HPDE6-E6E7 (cell line): ENCODE results near the gene SAMD1.

Experiments
- DNase-seq: peaks from one replicate; pipeline ENCODE4 v3.0.0; 2011; ENCODE audit warnings: missing footprints; ENCODE audit errors: extremely low spot score

Gene SAMD1

DNA sequence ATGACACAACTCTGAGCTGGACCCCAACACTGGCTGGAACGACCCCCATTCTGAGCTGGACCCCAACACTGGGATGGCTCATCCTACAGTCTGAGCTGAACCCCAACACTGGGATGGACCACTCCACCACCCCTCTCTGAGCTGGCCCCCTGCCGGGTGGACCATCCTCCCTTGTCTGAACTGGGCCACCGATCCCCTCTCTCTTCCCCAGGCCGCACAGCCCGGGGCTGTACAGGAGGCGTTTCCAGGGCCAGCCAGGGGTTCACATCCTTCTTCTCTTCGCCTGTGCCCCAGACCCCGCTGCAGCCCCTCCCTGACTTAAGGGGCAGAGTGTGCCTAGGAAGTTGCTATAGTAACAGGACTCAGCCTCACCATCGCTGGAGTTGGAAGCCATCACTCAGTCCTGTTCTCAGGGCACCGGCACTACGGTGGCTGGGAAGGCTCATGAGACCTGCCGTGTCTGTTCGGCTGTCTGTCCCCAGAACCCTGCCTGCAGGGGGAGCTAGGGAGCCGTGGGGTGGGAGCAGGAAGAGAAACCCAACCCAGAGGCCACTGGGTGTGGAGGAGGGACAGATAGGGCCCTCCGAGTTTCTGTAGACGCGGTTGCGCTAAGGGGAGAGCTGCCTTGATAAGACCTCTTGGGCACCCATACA is 23.3 kb upstream of the SAMD1 start:
- no peak for DNase-seq

DNA sequence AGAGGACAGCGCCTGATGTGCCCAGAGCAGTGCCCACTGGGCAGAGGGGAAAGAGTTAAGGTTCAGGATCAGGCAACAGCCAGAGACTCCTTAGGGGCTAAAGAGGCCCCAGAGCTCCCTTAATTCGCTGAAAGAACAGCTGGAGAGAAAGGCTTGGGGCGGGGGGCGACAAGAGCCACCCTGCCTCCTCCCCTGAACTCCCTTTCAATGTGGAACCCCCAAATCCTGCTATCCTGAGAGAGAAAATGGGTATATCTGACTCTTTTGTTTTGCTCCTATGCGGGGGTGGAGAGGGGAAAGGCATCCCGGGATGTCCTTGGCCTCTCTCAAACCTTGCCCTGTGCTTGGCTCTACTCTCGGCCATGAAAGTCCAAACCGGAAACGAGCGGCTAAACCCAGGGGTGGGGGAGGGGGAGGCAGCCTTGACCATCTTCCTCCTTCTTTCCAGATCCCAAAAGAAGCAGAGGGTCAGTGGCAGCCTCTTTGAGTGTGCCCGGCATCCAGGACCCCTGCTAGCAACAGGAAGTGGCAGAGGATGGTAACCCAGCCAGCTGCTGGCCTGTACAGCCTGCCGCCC is 22.3 kb upstream of the SAMD1 start:
- no peak for DNase-seq

DNA sequence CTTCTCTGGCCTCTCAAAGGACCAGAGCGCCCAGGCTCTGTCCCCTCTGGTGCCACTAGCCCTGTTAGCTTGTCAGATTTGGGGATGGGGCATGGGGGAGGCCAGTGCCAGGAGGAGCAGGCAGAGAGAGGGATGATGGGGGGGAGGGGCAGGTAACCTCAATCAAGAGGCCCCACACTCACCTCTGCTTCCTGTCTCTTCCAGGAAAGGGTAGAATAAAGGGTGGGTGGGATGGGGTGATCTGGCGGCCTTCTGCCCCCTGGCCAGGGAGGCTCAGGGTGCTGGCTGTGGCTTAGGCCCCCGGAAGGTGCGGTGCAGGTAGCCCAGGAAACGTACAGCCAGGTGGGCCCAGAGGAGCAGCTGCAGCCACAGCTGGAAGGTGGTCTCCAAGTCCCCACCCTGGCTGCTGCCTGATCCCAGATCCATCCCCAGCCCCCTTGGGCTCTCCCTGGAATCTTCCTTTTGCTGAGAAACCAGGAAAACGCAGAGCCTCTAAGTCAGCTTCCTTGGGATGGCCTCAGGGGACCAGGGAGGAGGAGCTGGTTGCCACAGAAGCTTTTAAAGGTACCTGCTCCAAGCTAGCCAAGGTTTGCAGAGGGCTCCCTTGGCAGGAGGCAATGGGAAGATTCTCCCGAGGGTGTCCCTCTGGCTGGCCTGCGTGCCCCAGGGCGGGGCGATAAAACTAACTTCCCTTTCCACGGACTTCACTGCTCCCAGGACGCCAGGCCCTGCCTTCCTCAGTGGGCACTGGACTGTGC is 21.7 kb upstream of the SAMD1 start:
- no peak for DNase-seq

DNA sequence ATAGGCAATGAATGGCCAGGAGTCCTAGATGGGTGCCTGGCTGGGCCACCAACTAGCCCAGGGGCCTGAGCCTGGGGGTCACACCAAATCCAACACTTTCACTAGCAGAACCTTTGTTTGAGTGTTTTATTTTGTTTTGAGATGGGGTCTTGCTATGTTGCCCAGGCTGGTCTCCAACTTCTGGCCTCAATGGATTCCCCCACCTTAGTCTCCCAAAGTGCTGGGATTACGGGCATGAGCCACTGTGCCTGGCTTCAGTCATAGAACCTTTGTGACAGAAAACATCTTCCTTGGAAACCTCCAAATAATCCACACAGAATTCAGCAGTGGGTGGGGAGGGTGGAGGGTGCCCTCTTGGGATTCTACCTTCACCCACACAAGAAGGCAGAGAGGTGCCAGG is 20.9 kb upstream of the SAMD1 start:
- DNase-seq: no peak

DNA sequence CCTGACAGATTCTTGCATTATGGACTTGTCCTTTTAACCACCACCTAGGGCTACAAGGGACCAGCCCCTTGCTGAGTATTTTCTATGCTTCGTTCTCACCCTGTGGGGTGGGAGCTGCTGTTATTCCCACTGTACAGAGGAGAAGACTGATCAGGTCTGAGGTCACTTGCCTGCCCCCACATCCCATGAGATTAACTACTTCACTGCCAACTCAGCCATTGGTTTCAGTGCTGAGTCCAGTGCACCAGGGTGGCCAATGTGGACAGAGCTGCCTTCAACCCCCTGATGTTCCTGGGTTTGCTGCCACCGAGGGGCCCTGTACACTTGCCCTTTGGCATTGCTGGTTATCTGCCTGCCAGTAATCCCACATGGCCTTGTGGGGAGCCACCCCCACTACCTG is 20.1 kb upstream of the SAMD1 start:
- DNase-seq: no peak

DNA sequence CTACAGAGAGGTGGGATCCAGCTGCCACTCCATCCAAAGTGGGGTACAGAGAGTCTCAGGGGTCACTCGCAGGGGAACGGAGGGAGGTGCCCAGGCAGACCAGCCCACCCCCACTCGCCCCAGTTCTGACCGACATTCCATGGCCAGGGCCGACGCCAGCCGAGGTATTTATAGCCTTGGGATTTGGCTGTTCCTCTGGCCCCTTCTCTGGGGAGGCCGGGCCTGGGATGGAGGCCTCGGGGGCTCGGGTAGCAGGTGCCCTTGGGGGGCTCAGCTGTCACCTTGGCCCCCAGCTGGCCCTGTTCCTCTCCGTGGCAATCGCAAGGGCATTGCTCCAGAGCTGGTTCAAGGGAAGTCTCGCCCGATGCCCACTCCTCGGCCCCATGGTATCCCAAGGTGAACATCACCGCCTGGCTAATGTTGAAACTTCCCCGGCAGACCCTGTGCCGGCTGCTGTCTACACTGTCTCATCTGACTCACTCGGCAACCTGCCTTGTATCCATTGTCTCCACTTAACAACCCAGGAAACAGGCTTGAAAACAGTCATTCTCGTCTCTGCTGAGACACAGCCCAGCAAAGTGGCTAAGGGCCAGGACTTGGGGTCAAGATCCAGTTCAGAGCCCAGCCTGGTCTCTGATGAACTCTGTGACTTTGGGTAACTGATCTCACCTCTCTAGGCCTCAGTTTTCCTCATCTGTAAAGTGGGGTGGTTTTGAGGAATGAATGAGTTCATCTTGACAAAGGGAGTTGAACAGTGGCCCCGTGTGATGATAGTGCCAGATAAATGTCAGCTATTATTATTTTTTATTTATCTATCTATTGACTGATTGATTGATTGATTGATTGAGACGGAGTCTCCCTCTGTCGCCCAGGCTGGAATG is 17.3 kb upstream of the SAMD1 start:
- no peak for DNase-seq

DNA sequence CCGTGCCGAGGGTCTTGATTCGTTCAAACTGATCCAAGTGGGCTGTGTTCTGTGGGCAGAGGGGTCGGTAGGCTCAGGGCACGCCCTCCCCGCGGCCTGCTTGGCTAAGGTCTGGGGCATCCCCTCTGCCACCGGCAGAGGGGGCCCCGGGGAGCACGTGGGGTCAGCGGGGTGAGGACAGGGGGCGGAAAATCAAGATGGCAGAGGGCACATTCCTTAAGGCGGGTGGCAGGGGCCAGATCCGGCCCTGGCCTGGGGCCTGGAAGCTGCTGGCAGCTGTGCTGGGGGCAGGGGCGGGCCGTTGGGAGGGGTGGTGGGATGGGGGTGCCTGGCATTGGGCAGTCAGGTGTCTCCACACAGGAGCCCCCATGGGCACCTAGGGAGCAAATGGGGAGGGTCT is 16.3 kb upstream of the SAMD1 start:
- no peak for DNase-seq

DNA sequence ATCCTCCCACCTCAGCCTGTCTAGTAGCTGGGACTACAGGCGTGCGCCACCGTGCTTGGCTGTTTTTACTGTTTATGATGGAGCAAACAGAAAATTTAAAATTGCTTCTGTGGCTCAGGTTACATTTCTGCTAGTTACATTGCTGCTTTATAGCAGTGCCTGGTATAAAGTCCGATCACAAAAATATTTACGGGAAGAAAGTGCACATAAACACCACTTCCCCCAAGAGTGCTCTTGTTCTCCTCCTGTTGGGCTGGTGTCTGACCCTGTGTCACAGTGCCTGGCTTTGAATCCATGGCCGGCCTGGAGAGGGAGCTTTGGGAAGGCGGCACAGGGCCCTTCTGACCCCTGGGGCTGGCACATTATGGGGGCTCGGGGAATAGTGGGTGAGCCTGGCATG is 15.1 kb upstream of the SAMD1 start:
- DNase-seq: no peak

DNA sequence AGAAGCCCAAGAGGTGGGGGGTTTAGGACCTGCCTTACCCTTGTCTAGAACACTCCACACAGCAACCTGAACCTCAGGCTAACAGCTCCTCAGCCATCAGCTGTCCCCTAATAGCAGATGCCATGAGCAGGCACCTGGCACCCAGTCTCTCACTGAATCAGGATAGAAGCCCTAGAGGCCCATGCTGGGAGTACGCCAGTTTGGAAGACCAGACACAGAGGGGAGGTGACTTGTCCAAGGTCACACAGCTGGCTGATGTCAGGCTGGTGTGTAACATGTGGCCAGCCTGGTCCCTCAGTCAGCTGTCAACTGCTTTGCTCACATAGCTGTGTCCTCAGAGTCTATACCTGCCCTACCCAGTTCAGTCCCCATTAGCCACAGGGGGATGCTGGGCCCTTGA is 12.8 kb upstream of the SAMD1 start:
- DNase-seq: no peak

DNA sequence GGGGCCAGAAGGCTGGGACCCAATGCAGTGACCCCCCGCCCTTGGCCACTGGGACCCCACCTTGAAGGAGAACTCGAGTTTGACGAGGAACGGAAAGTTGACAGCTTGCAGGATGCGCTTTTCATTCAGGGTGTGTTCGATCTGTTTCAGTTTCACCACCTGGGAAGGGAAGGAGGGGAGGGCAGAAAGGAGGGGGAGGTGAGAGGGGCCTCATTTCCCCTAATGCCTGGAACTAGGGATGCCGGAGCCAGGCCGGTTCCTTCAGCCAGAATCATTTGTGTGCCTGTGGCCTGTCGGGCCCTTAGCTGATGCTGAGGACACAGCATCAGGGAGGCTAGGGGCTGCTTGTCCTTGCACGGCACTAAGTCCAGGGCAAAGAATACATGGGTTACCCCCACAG is 12.2 kb upstream of the SAMD1 start:
- DNase-seq: no peak

DNA sequence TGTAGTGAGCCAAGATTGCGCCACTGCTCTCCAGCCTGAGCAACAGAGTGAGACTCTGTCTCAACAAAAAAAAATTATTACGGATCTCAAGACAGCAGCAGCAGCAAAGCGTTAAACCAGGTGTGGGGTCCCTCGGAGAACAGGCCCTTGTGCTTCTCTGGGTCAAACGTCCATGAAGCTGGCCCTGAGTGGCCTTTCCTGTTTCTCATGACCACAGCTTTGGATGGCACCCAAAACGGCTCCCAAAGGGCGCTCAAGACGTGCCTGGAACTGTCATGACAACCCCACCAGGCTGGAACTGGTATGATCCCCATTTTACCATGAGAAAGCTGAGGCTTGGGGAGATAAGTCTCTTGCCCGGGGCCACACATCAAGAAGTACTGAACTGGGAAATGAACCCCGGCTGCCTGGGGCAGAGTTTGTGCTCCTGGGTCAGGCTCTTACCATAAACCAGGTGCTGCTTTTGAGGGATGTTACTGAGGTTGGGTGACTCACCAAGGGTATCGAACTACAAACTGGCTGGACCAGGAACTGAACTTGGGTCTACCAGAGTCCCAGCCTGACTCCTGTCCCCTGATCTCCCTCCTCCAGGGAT is 11.6 kb upstream of the SAMD1 start:
- no peak for DNase-seq

DNA sequence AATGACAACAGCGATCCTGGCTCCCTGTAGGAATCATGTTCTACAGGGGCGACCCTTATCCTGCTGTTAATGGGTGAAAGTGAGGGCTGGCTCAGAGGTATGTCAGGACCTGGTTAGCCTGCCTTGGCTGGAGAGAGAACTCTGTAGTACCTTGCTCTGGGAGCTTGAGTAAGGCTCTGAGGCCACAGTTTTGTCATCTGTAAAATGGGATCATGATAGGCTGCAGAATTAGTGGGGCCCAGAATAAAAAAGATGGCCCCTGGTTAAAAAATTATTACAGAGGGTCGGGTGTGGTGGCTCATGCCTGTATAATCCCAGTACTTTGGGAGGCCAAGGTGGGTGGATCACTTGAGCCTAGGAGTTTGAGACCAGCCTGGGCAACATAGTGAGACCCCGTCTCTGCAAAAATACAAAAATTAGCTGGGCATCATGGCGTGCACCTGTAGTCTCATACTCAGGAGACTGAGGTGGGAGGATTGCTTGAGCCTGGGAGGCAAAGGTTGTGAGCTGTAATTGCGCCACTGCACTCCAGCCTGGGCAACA is 10.5 kb upstream of the SAMD1 start:
- DNase-seq: no peak

DNA sequence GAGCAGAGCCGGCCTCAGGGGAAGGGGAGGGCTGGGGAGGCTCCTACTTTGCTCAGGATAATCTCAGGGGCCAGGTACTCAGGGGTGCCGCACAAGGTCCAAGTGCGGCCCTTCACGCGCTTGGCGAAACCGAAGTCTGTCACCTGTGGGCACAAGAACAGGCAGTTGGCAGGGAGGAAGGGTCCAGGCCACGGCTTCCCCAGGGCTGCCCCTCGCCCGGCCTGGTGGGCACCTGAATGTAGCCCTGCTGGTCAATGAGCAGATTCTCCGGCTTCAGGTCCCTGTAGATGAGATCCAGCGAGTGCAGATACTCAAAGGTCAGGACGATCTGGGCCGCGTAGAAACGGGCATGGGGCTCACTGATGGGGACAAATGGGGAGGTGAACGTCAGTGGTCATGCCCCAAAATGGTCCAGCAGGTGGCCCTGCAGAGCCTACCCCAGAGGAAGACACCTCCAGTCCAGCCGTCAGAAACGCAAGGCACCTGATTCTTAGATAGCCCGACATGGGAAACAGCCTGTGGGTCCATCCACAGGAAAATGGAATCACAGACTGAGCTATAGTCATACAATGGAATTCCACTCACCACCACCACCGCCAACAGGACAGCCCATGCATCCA is 7.1 kb upstream of the SAMD1 start:
- no peak for DNase-seq

DNA sequence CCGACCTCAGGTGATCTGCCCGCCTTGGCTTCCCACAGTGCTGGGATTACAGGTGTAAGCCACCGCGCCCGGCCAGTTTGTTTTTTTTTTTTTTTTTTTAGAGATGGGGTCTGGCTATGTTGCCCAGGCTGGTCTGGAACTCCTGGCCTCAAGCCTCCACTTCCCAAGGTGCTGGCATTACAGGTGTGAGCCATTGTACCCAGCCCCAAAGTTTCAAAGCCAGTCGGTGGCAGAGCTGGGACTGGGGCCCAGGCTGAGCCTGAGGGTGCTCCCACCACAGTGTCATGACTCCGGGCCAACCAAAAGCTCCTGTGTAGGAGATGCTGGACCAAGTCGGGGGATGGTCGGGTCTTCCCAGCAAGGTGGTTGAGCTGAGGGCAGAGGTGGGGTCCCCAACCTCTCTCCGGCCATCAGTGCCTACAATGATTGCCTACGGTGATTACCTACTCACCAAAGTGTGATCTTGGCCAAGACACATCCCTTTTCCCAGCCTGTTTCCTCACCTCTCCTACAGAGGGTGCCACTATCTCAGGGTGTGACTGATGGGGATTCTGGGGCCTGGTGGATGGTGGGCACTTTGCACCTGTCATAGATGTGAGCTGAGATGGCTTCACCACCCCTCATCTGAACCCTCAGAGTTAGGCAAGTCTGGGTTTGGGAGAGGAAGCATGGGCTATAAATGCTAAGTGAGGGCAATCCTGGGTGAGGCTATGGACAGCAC is 5.9 kb upstream of the SAMD1 start:
- DNase-seq: no peak

DNA sequence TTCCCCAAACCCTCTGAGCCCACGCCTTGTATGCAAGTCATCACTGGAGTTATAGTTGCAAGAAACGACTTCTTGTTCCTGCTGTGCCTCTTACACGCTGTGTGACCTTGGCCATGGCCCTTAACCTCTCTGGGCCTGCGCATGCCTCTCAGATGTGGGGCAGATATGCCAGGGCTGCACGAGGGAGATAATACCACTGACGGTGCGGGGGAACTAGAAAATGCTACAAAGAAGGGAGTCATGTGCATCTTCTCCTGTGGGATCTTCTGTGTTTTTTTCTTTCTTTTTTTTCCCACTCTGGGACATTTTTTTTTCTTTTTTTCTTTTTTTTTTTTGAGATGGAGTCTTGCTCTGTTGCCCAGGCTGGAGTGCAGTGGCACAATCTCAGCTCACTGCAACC is 4.3 kb upstream of the SAMD1 start:
- DNase-seq: no peak

DNA sequence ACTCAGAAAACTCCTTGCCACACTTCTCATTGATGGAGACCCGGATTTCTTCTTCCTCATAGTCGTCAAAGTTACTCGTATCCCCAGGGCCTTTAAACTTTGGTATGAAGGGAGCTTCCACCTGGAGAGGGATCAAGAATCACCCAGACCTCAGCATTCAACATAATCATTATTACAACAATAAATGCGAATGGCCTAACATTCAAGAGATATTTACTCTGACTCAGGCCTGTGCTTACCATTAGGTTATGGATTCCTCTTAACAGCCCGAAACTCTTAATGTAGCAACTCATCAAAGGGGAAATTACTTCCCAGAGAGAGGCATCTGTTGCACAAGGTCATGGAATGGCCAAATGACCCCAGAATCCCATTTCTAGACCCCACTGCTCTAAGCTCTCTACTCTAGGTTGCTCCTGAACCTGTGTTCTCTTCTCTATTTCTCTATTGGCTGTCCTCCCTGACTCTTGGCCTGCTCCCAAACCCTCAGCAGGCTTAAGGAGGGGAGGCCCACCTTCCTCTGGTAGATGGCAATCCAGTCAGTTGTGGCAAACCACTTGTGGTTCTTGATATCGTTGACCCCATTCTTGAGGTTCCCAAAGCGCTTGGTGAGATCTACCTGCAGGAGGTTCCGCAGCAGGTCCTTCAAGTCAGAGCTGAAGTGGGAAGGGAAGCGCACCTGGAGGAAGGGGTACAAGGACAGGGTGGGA is 2.7 kb upstream of the SAMD1 start:
- no peak for DNase-seq

DNA sequence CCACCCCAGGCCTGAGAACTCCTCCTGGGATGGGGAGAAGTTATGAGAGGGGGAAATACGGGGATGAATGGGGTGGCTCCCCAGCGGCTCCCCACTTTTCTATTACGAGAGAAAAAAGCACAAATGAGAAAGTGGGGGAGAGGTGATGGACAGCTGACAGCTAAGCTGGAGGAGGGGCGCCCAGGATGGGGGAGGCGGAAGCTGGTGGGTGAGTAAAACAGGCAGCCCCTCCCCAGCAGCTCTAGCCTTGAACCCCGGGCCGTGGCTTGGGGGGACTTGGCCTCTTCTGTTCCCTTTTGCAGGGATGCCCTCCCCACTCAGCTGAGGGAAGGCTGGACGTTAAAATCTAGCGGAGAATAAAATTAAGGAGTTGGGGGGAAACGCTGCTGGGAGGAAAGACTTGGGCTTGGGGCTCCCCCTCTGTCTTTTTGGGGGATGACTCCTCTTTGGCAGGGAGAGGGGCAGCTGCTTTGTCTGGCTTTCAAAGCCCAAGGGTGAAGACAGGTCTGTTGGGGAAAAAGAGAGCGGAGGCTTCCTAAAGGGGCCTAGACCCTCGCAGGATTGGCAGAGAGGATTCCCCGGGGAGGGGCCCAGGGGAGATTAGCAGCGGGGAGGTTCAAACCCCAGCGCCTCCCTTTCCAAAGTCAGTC is 1.4 kb upstream of the SAMD1 start:
- DNase-seq: no peak

DNA sequence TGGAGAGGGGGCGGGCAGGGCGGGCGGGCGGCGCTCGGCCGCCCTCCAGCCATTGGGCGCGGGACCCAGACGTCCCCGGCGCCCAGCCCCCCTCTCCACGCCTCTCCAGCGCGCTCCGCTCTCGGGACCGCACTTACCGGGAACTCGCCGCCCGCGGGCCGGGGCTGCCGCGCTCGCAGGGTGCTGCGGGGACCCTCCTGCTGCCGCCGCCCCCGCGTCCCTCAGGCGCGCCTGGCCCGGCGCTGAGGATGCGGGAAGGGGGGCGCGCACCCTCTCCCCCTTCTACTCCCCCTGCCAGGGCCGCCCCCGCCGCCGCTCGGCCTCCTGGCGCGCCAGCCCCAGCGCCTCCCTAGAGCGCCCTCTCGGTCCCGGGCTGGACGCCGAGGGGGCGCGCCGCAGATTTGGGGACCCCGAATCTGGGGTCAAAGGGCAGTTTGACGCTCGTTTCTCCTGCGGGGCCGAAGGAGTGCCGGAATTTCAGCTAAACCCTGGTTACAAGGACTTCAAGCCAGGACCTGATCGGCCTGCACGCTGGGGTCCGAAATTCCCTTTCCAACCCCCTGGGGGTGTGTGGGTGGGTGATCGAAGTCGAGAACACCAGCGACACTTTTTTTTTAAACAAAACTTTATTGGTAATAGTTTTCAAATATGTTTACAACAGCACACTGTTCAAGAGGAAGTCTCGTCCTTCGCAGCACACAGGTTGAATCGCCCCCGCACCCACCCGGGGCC is 696 bp upstream of the SAMD1 start:
- no peak for DNase-seq
